ENCODE measurements around the gene APPL2. TPM values are rescaled to one million over a fixed set of nuclear protein-coding genes. Genes with fewer than 3 reads are reported as not detected.

APPL2 gene
- polyA plus RNA-seq, 6 donors from 2014 or later: 13.2 to 18.0 (median 14.7) TPM

DNA sequence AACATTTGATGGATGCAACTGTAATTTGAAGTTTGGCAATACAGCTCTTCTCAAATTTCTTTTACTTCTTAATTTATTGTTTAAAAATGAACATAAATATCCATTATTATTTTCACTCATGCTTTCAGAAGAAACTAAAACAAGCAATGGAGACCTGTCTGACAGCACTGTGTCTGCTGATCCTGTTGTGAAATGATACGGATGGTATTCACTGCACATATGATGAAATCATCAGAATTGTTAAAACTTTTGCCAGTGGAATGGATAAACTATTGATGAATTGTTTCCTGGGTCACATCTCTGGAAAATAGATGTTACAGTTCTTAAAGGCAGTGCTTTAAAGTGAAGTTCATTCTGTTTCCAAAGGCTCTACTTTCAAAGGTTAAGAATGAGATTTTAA, 69.2 kb downstream of the APPL2 start:
- Mint-ChIP-seq H3K4me3 (no peak overlapping the region), H3K36me3 (peaks cover 8 to 13% of the 10 kb centered on the region in 2 donors), H3K4me1 (peaks cover 0 to 5% (median 0%) of the 10 kb centered on the region in 3 donors), H3K9me3 (no peaks in the 10 kb centered on the region), H3K27ac (peak overlapping the region in 1 of 6 donors; percentile 47), H3K27me3 (no peaks in the 10 kb centered on the region)
- no peak for ATAC-seq (ENCODE audit: low read depth in 2 of 2)
- DNase-seq: no peak

DNA sequence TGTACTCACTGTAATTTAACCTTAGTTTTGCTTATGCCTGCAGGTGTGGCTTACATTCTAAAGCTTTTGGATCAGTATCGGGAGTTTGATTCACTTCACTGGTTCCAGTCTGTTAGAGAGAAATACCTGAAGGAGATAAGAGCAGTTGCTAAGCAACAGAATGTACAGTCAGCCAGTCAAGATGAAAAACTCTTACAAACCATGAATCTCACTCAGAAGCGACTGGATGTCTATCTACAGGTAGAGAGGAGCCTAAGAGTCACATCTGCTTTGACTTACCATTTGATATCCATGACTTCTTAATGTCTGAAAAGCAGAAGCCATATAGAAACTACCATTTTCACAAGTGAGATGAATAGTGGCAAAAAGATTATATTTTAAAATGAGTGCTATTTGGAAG, 71.9 kb downstream of the APPL2 start:
- H3K27ac Mint-ChIP-seq: peak overlapping the region in 1 of 6 donors; percentile 93
- H3K4me3 Mint-ChIP-seq: no peak overlapping the region
- ATAC-seq (ENCODE audit: low read depth in 2 of 2): no peak
- no peak for DNase-seq
- H3K27me3 Mint-ChIP-seq: no peaks in the 10 kb centered on the region
- H3K9me3 Mint-ChIP-seq: no peaks in the 10 kb centered on the region
- H3K4me1 Mint-ChIP-seq: peaks cover 4 to 5% (median 4%) of the 10 kb centered on the region in 3 donors
- H3K36me3 Mint-ChIP-seq: peaks cover 14 to 17% of the 10 kb centered on the region in 2 donors

DNA sequence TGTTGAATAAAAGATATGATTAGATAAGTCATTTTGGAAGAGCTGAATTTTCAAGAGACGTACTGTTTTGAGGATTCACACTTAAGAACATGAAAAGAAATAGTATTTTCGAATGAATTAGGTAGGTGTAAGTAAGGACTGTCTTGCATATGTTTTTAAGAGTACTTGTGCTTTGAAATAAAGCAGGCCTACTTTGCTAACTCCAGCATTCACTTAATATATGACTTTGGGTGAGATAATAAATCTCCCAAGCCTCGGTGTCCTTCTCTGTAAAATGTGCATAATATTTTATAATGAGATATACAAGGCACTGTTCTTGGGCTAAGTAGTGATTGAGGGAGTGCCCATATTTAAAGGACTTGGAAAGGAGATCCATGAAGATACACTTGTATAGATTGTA, 73.8 kb downstream of the APPL2 start:
- Mint-ChIP-seq H3K27ac (no peak overlapping the region), H3K4me3 (no peak overlapping the region), H3K27me3 (no peaks in the 10 kb centered on the region), H3K36me3 (peaks cover 24 to 25% of the 10 kb centered on the region in 2 donors), H3K4me1 (peaks cover 5 to 6% (median 5%) of the 10 kb centered on the region in 3 donors), H3K9me3 (no peaks in the 10 kb centered on the region)
- ATAC-seq (ENCODE audit: low read depth in 2 of 2) (no peak), DNase-seq (no peak)

DNA sequence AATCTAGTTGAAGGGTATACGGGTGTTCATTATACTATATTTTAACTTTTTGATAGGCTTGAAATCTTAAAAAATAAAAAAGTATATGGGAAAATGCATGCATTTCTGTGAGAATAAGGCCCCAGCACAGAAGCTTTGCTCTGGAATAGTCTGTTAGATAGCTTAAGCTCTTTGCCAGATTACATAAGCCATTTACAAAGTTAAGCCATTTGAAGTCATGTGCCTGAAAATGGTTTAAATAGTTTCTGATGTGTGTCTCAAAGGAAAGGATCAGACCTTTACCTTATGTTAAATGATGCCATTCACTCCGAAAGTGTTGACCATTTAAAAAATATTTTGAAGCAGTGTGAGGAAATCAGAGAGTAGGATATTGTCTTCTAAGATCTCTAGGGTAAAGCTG, 77.1 kb downstream of the APPL2 start:
- Mint-ChIP-seq H3K27ac (peak overlapping the region in 3 of 6 donors; percentile 2 to 37 (median 17)), H3K9me3 (no peaks in the 10 kb centered on the region), H3K36me3 (peaks cover 27 to 34% of the 10 kb centered on the region in 2 donors), H3K4me3 (no peak overlapping the region), H3K4me1 (peaks cover 5 to 12% (median 6%) of the 10 kb centered on the region in 3 donors), H3K27me3 (no peaks in the 10 kb centered on the region)
- no peak for ATAC-seq (ENCODE audit: low read depth in 2 of 2)
- DNase-seq: no peak

DNA sequence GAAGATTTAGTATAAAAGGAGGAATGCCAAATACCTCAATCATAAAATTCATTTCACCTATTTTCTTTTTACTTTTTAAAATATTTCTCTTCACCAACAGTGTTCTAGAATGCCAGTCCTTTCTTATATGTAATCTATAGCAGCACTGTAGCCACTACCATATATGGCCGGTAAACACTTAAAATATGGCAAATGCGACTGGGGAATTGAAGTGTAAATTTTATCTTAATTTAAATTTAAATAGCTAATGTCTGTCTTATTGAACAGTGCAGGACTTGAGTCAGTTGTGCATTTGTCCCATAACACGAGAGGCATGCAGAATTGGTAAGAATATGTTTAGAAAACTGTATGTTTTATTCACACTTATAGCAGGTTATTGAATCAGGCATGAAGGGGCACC, 78.4 kb downstream of the APPL2 start:
- Mint-ChIP-seq H3K27me3 (no peaks in the 10 kb centered on the region), H3K36me3 (peaks cover 24 to 30% of the 10 kb centered on the region in 2 donors), H3K9me3 (no peaks in the 10 kb centered on the region), H3K4me3 (no peak overlapping the region), H3K27ac (peak overlapping the region in 5 of 6 donors; percentile 2 to 75 (median 22)), H3K4me1 (peaks cover 0 to 12% (median 6%) of the 10 kb centered on the region in 3 donors)
- no peak for ATAC-seq (ENCODE audit: low read depth in 2 of 2)
- DNase-seq: no peak

DNA sequence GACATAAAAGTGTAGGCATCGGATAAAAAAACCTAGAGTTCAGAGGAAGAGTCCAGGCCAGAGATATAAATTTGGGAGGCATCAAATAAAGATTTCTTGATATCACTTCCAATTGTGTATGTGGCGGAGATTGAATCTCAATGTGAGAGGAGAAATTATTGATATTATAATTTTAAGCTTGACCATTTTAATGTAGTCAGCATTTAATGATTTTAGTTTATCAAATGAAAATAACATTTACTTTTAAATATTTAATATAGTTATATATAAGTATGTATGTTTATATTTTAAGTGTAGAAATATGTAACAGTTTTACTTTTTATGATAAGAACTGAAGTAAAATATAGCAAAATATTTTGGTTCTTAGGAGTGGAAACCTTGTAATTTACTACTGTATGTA, 79.7 kb downstream of the APPL2 start:
- Mint-ChIP-seq H3K4me1 (peaks cover 0 to 12% (median 6%) of the 10 kb centered on the region in 3 donors), H3K27ac (peak overlapping the region in 2 of 6 donors; percentile 14 to 16), H3K9me3 (no peaks in the 10 kb centered on the region), H3K27me3 (no peaks in the 10 kb centered on the region), H3K4me3 (no peak overlapping the region), H3K36me3 (peaks cover 24% of the 10 kb centered on the region in 2 donors)
- ATAC-seq (ENCODE audit: low read depth in 2 of 2): no peak
- DNase-seq: no peak

DNA sequence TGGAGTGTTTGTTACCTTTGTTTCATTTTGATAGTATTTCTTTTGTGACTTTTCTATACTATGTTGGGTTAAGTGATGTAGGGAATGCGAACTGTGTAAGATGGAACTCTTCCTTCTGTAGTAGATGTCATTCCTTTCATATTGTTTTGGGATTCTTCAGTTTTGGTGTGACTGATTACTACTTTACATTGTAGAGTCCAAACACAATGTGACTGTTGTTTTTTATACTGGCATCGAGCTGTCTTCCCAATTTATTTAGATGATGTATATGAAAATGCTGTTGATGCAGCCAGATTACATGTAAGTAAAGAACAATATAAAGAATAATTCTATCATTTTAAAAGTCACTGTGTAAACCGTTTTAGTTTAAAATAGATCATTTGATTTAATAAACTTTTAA, 93.7 kb downstream of the APPL2 start:
- no peaks in the 10 kb centered on the region for H3K9me3 Mint-ChIP-seq
- DNase-seq (no peak), ATAC-seq (ENCODE audit: low read depth in 2 of 2) (no peak)
- H3K27ac Mint-ChIP-seq: no peak overlapping the region
- H3K4me3 Mint-ChIP-seq: no peak overlapping the region
- H3K27me3 Mint-ChIP-seq: no peaks in the 10 kb centered on the region
- peaks cover 0 to 22% of the 10 kb centered on the region in 2 donors for H3K36me3 Mint-ChIP-seq
- H3K4me1 Mint-ChIP-seq: peaks cover 1 to 6% (median 5%) of the 10 kb centered on the region in 3 donors

DNA sequence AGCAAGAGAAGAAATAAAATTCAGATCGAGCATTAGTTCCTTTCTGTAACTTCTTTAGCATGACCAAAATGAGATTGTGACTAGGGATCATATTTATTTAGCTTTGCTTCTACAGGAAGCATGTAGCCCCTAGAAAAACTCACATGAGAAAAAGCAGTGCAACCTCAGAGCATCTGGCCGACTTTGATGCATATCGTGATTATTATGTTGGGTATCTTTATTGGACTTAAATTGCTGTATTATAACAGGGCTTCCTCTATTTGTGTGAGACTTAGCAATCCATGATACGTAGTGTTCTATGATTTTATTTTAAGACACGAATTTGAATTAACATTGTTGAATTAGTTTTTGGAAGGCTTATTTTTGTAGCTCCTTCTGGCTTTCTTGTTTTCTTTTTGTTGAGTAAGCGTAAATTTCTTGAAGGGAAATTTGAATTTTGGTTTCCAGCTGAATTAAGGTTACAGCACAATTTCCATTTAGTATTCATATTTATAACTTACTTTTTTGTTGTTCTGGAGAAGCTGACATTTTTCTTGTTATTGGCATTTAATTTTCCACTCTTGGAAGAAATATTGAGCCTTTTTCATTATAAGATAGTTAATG, 94.6 kb downstream of the APPL2 start:
- Mint-ChIP-seq H3K27me3 (no peaks in the 10 kb centered on the region), H3K36me3 (peaks cover 7 to 18% of the 10 kb centered on the region in 2 donors), H3K4me3 (no peak overlapping the region), H3K27ac (peak overlapping the region in 1 of 6 donors; percentile 38), H3K4me1 (peaks cover 10 to 14% (median 12%) of the 10 kb centered on the region in 3 donors), H3K9me3 (no peaks in the 10 kb centered on the region)
- DNase-seq (no peak), ATAC-seq (ENCODE audit: low read depth in 2 of 2) (no peak)

DNA sequence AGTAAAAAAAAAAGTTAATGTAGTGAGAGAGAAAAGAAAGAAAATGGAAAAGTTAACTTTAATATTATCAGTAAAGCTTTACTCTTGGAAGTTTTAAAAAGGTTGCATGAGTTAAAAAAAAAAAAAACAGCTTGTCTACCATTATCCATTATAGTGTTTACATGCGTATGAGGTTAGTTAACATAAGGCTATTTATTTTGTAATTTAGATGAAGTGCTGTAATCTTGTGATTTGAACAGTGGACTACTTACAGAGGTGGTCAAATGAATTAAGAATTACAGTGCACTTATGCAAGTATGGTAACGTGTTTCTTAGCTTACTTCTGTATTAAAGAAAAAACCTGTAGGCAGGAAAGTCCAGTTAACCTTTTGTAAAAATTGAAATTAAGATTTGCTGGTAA, 97.7 kb downstream of the APPL2 start:
- H3K9me3 Mint-ChIP-seq: no peaks in the 10 kb centered on the region
- no peak for DNase-seq
- H3K4me1 Mint-ChIP-seq: peaks cover 16 to 34% (median 25%) of the 10 kb centered on the region in 3 donors
- no peak overlapping the region for H3K4me3 Mint-ChIP-seq
- peaks cover 22 to 30% of the 10 kb centered on the region in 2 donors for H3K36me3 Mint-ChIP-seq
- no peak for ATAC-seq (ENCODE audit: low read depth in 2 of 2)
- H3K27ac Mint-ChIP-seq: no peak overlapping the region
- no peaks in the 10 kb centered on the region for H3K27me3 Mint-ChIP-seq

Other genes starting within 250 kb of the APPL2 start
- 10 to 100 TPM; 15.5 to 21.9 (median 17.5) TPM for gene NOPCHAP1, start 249.9 kb downstream of the APPL2 start, polyA plus RNA-seq (ENCODE audit: low read depth in 6 of 6)
- not detected for gene ALDH1L2, start 151.7 kb downstream of the APPL2 start, polyA plus RNA-seq (ENCODE audit: low read depth in 6 of 6)
- 100 to 1,000 TPM in 4 of 6 donors, 10 to 100 TPM in 2; 84.7 to 131 (median 125) TPM for gene WASHC4, start 128.4 kb downstream of the APPL2 start, polyA plus RNA-seq (ENCODE audit: low read depth in 6 of 6)
- gene C12orf75, start 94.5 kb upstream of the APPL2 start, polyA plus RNA-seq (ENCODE audit: low read depth in 6 of 6): 10 to 100 TPM; 10.9 to 56.4 (median 29.5) TPM

Measured in naive B cell (primary cell).